ENCODE measurements around the gene WNT3A. TPM values are rescaled to one million over a fixed set of nuclear protein-coding genes. Genes with fewer than 3 reads are reported as not detected.

The WNT3A gene
- total and polyA plus RNA-seq, 2 donors (not counting 3 experiments of a cell fraction or from before 2014, with no cell fraction given): not detected

- CTCF ChIA-PET: no interaction called here
- Histone ChIP-seq H3K27ac (ENCODE audit: insufficient read depth, low read depth, low read length) (no peak overlapping the region), H3K9me1 (replicated peaks; ENCODE audit: control insufficient read depth, extremely low read depth, insufficient read depth, low read length) (no peaks in the 10 kb centered on the region), H3K4me1 (ENCODE audit: control insufficient read depth, extremely low read depth, insufficient read depth, low read length) (no peaks in the 10 kb centered on the region), H3K36me3 (ENCODE audit: control insufficient read depth in 2 of 2, extremely low read depth in 1 of 2, insufficient read depth in 2 of 2, low read length in 2 of 2) (no peaks in the 10 kb centered on the region), H3K27me3 (ENCODE audit: control insufficient read depth in 2 of 2, insufficient read depth in 2 of 2, low read length in 2 of 2) (peaks cover 16 to 20% of the 10 kb centered on the region in 2 experiments), H3K9me3 (replicated peaks; ENCODE audit: control insufficient read depth, insufficient read depth, low read length) (no peaks in the 10 kb centered on the region), H3K9ac (replicated peaks; ENCODE audit: extremely low read depth, insufficient read depth, low read length) (no peak overlapping the region), H3K4me3 (replicated peaks in 1 of 3; ENCODE audit: insufficient read depth in 1 of 3, low read depth in 1 of 3, low read length in 3 of 3) (no peak overlapping the region), H2AFZ (ENCODE audit: low read depth, low read length) (no peak overlapping the region), H3K4me2 (ENCODE audit: insufficient read depth, low read length) (no peak overlapping the region), H3K79me2 (ENCODE audit: control insufficient read depth, insufficient read depth, low read length) (no peaks in the 10 kb centered on the region), H4K20me1 (replicated peaks; ENCODE audit: control insufficient read depth, extremely low read depth, insufficient read depth, low read length) (no peaks in the 10 kb centered on the region)
- DNase-seq (ENCODE audit: low read depth, low spot score) (no peak), FAIRE-seq (no peak)
- dilution Hi-C loops (cut with MboI; ENCODE audit: extremely low pct_ligation_motif_present, low sequenced_read_pairs) (no loop called here), intact Hi-C loops (cut with micrococcal nuclease) (loop anchor here (5.0 kb wide), 1 partner anchor 81 kb away; the partner anchor contains the start of gene ARF1)
- POLR2A ChIA-PET: no interaction called here
- TF ChIP-seq MYC (IDR thresholded peaks at IDR 0.05; ENCODE audit: low read depth, low read length) (no peak), POLR2A (IDR thresholded peaks at IDR 0.05; ENCODE audit: low read depth, low read length) (no peak), FOS (IDR thresholded peaks at IDR 0.05; ENCODE audit: borderline replicate concordance, insufficient read depth, low read length) (no peak), GATA2 (IDR thresholded peaks at IDR 0.05; ENCODE audit: insufficient read depth, insufficient read length, low read depth, low read length) (no peak), POLR2AphosphoS5 (IDR thresholded peaks at IDR 0.05; ENCODE audit: insufficient read depth, low read depth, low read length) (no peak)
- no TSS peak for BruUV-seq (replicated peaks)
Measured at GRCh38 chr1:228000836-228001563, 5.8 kb upstream of the WNT3A start.

GRCh38 chr1:228001738-228002535 is 4.9 kb upstream of the WNT3A start:
- H2AFZ ChIP-seq (ENCODE audit: low read depth, low read length): no peak overlapping the region
- dilution Hi-C loops (cut with MboI; ENCODE audit: extremely low pct_ligation_motif_present, low sequenced_read_pairs) (no loop called here), intact Hi-C loops (cut with micrococcal nuclease) (loop anchor here (5.0 kb wide), 1 partner anchor 80 kb away; the partner anchor contains the start of gene ARF1)
- no peak for DNase-seq (ENCODE audit: low read depth, low spot score)
- no peaks in the 10 kb centered on the region for H3K4me1 ChIP-seq (ENCODE audit: control insufficient read depth, extremely low read depth, insufficient read depth, low read length)
- no peak overlapping the region for H3K4me2 ChIP-seq (ENCODE audit: insufficient read depth, low read length)
- FAIRE-seq: no peak
- no peaks in the 10 kb centered on the region for H3K79me2 ChIP-seq (ENCODE audit: control insufficient read depth, insufficient read depth, low read length)
- H3K36me3 ChIP-seq (ENCODE audit: control insufficient read depth in 2 of 2, extremely low read depth in 1 of 2, insufficient read depth in 2 of 2, low read length in 2 of 2): no peaks in the 10 kb centered on the region
- ChIA-PET CTCF (no interaction called here), POLR2A (no interaction called here)
- no peaks in the 10 kb centered on the region for H4K20me1 ChIP-seq (replicated peaks; ENCODE audit: control insufficient read depth, extremely low read depth, insufficient read depth, low read length)
- peaks cover 21 to 22% of the 10 kb centered on the region in 2 experiments for H3K27me3 ChIP-seq (ENCODE audit: control insufficient read depth in 2 of 2, insufficient read depth in 2 of 2, low read length in 2 of 2)
- no peaks in the 10 kb centered on the region for H3K9me3 ChIP-seq (replicated peaks; ENCODE audit: control insufficient read depth, insufficient read depth, low read length)
- TF ChIP-seq JUN (IDR thresholded peaks at IDR 0.05; ENCODE audit: borderline replicate concordance, insufficient read depth, insufficient read length, low read depth): no peak
- TF ChIP-seq MYC (IDR thresholded peaks at IDR 0.05; ENCODE audit: low read depth, low read length): no peak
- no peak for TF ChIP-seq MAX (IDR thresholded peaks at IDR 0.05; ENCODE audit: insufficient read depth, insufficient read length)
- no peak for TF ChIP-seq GATA2 (IDR thresholded peaks at IDR 0.05; ENCODE audit: insufficient read depth, insufficient read length, low read depth, low read length)
- no peak for TF ChIP-seq FOS (IDR thresholded peaks at IDR 0.05; ENCODE audit: borderline replicate concordance, insufficient read depth, low read length)
- no peak for TF ChIP-seq POLR2A (IDR thresholded peaks at IDR 0.05; ENCODE audit: low read depth, low read length)
- H3K4me3 ChIP-seq (replicated peaks in 1 of 3; ENCODE audit: insufficient read depth in 1 of 3, low read depth in 1 of 3, low read length in 3 of 3): no peak overlapping the region
- no peak overlapping the region for H3K9ac ChIP-seq (replicated peaks; ENCODE audit: extremely low read depth, insufficient read depth, low read length)
- no TSS peak for BruUV-seq (replicated peaks)
- no peaks in the 10 kb centered on the region for H3K9me1 ChIP-seq (replicated peaks; ENCODE audit: control insufficient read depth, extremely low read depth, insufficient read depth, low read length)
- H3K27ac ChIP-seq (ENCODE audit: insufficient read depth, low read depth, low read length): no peak overlapping the region

Data from endothelial cell of umbilical vein (primary cell).